Stimulated activated naive B cell treated with anti-CD40 and anti-IgM and Interleukin-4, amounts not matched to agents 10 μg/mL and 1 μg/mL and 100 μg/mL, for 72 hours (primary cell): ENCODE data around the gene POLR2I.

Experiments used
- ATAC-seq, 2 donors: fragments of 150-1000 bp; cut with Tn5 transposase; replicated peaks; 2 replicates each; pipeline ENCODE4 v1.10.0; 2021; ENCODE audit warnings: moderate library complexity in 1 of 2
- DNase-seq: peaks from one replicate; pipeline ENCODE4 v3.0.0; 2021
- H3K27ac Mint-ChIP-seq: one replicate; pipeline ENCODE4 v1.8.0; 2022; ENCODE audit warnings: mild to moderate bottlenecking, mixed read lengths
- H3K27me3 Mint-ChIP-seq, 2 donors: one replicate each; pipeline ENCODE4 v1.8.0; 2022; ENCODE audit warnings: mixed read lengths in 2 of 2
- H3K36me3 Mint-ChIP-seq, 2 donors: one replicate each; pipeline ENCODE4 v1.8.0; 2022; ENCODE audit warnings: mixed read lengths in 2 of 2, mild to moderate bottlenecking in 1 of 2
- H3K4me1 Mint-ChIP-seq, 2 donors: one replicate each; pipeline ENCODE4 v1.8.0; 2022; ENCODE audit warnings: mixed read lengths in 2 of 2, mild to moderate bottlenecking in 1 of 2
- H3K4me3 Mint-ChIP-seq, 2 donors: one replicate each; pipeline ENCODE4 v1.8.0; 2022; ENCODE audit warnings: mild to moderate bottlenecking in 2 of 2, mixed read lengths in 2 of 2, moderate library complexity in 1 of 2
- H3K9me3 Mint-ChIP-seq, 2 donors: one replicate each; pipeline ENCODE4 v1.8.0; 2022; ENCODE audit warnings: mixed read lengths in 2 of 2, mild to moderate bottlenecking in 1 of 2

POLR2I gene

GRCh38 chr19:36114721-36115452 lies at the start of gene POLR2I:
TSS of gene POLR2I (minus strand) at chr19:36114875. CDS start at chr19:36114856, 19 bp downstream.
- peak within 1 kb of the TSS; percentile 94 to 98 for H3K4me3 Mint-ChIP-seq
- ATAC-seq (peak; percentile 86 to 88), DNase-seq (peak; percentile 100)
- peaks cover 23 to 54% of the 10 kb centered on the region in 2 donors for H3K36me3 Mint-ChIP-seq
- peak within 1 kb of the TSS; percentile 99 for H3K27ac Mint-ChIP-seq
- H3K4me1 Mint-ChIP-seq: peaks cover 35 to 51% of the 10 kb centered on the region in 2 donors
- H3K27me3 Mint-ChIP-seq: no peaks in the 10 kb centered on the region
- no peaks in the 10 kb centered on the region for H3K9me3 Mint-ChIP-seq

GRCh38 chr19:36163813-36164212 lies 49.1 kb upstream of the POLR2I start:
- ATAC-seq (no peak), DNase-seq (no peak)
- Mint-ChIP-seq H3K9me3 (no peaks in the 10 kb centered on the region), H3K4me3 (no peak overlapping the region), H3K27ac (no peak overlapping the region), H3K4me1 (no peaks in the 10 kb centered on the region), H3K36me3 (peaks cover 9 to 15% of the 10 kb centered on the region in 2 donors), H3K27me3 (no peaks in the 10 kb centered on the region)

- Mint-ChIP-seq H3K36me3 (peaks cover 11 to 20% of the 10 kb centered on the region in 2 donors), H3K9me3 (no peaks in the 10 kb centered on the region), H3K4me3 (no peak overlapping the region), H3K4me1 (no peaks in the 10 kb centered on the region), H3K27ac (no peak overlapping the region), H3K27me3 (no peaks in the 10 kb centered on the region)
- DNase-seq (no peak), ATAC-seq (no peak)
These were observed 46.3 kb upstream of the POLR2I start for GRCh38 chr19:36160821-36161596.

GRCh38 chr19:36153126-36153525 lies 38.5 kb upstream of the POLR2I start:
- H3K9me3 Mint-ChIP-seq: no peaks in the 10 kb centered on the region

GRCh38 chr19:36152352-36153091 lies 37.8 kb upstream of the POLR2I start, which contains the start of gene COX7A1:
TSS of gene COX7A1 (minus strand) at chr19:36152447. CDS start at chr19:36152407, 40 bp downstream.
- H3K27ac Mint-ChIP-seq: no peak within 1 kb of the TSS
- H3K4me1 Mint-ChIP-seq: peaks cover 6 to 17% of the 10 kb centered on the region in 2 donors
- no peaks in the 10 kb centered on the region for H3K27me3 Mint-ChIP-seq
- peak within 1 kb of the TSS in 1 of 2 donors; percentile 43 for H3K4me3 Mint-ChIP-seq
- peak in 1 of 2 donors; percentile 33 for ATAC-seq
- H3K36me3 Mint-ChIP-seq: peaks cover 32 to 39% of the 10 kb centered on the region in 2 donors
- no peak for DNase-seq
- H3K9me3 Mint-ChIP-seq: no peaks in the 10 kb centered on the region

More at GRCh38 chr19:36153126-36153525, 38.5 kb upstream of the POLR2I start:
- DNase-seq: no peak
- H3K4me3 Mint-ChIP-seq: no peak overlapping the region
- H3K36me3 Mint-ChIP-seq: peaks cover 29 to 39% of the 10 kb centered on the region in 2 donors
- no peak overlapping the region for H3K27ac Mint-ChIP-seq
- no peak for ATAC-seq
- no peaks in the 10 kb centered on the region for H3K27me3 Mint-ChIP-seq
- peaks cover 6 to 17% of the 10 kb centered on the region in 2 donors for H3K4me1 Mint-ChIP-seq

- DNase-seq: no peak
- Mint-ChIP-seq H3K36me3 (peaks cover 36 to 44% of the 10 kb centered on the region in 2 donors), H3K27me3 (no peaks in the 10 kb centered on the region), H3K9me3 (no peaks in the 10 kb centered on the region), H3K4me1 (peaks cover 6 to 17% of the 10 kb centered on the region in 2 donors), H3K4me3 (peak overlapping the region in 1 of 2 donors; percentile 43), H3K27ac (no peak overlapping the region)
- no peak for ATAC-seq
These were observed 37.3 kb upstream of the POLR2I start for GRCh38 chr19:36152019-36152351.

- Mint-ChIP-seq H3K36me3 (peaks cover 42 to 50% of the 10 kb centered on the region in 2 donors), H3K4me1 (peaks cover 8 to 21% of the 10 kb centered on the region in 2 donors), H3K27me3 (no peaks in the 10 kb centered on the region), H3K4me3 (peak overlapping the region in 1 of 2 donors; percentile 43), H3K27ac (no peak overlapping the region), H3K9me3 (no peaks in the 10 kb centered on the region)
- ATAC-seq (no peak), DNase-seq (no peak)
These were observed 36.7 kb upstream of the POLR2I start for GRCh38 chr19:36151144-36152018.

- ATAC-seq: no peak
- Mint-ChIP-seq H3K36me3 (peaks cover 50 to 58% of the 10 kb centered on the region in 2 donors), H3K4me1 (peaks cover 10 to 23% of the 10 kb centered on the region in 2 donors), H3K4me3 (no peak overlapping the region), H3K9me3 (no peaks in the 10 kb centered on the region), H3K27me3 (no peaks in the 10 kb centered on the region), H3K27ac (no peak overlapping the region)
- no peak for DNase-seq
These were observed 35.9 kb upstream of the POLR2I start for GRCh38 chr19:36150586-36150985.

- Mint-ChIP-seq H3K27me3 (no peaks in the 10 kb centered on the region), H3K27ac (no peak overlapping the region), H3K4me3 (no peak overlapping the region), H3K4me1 (peaks cover 10 to 23% of the 10 kb centered on the region in 2 donors), H3K36me3 (peaks cover 52 to 61% of the 10 kb centered on the region in 2 donors), H3K9me3 (no peaks in the 10 kb centered on the region)
- DNase-seq (no peak), ATAC-seq (no peak)
These were observed 35.2 kb upstream of the POLR2I start for GRCh38 chr19:36149673-36150406.

GRCh38 chr19:36144624-36145023 lies 29.9 kb upstream of the POLR2I start:
- Mint-ChIP-seq H3K27me3 (no peaks in the 10 kb centered on the region), H3K36me3 (peaks cover 58 to 75% of the 10 kb centered on the region in 2 donors), H3K9me3 (peaks cover 5% of the 10 kb centered on the region in 2 donors), H3K4me1 (peaks cover 20 to 26% of the 10 kb centered on the region in 2 donors), H3K27ac (no peak overlapping the region), H3K4me3 (no peak overlapping the region)
- ATAC-seq (no peak), DNase-seq (no peak)

GRCh38 chr19:36142496-36142895 lies 27.8 kb upstream of the POLR2I start:
- DNase-seq (no peak), ATAC-seq (no peak)
- peak overlapping the region; percentile 42 for H3K27ac Mint-ChIP-seq
- H3K4me3 Mint-ChIP-seq: peak overlapping the region; percentile 15 to 43
- H3K36me3 Mint-ChIP-seq: peaks cover 42 to 57% of the 10 kb centered on the region in 2 donors
- H3K27me3 Mint-ChIP-seq: no peaks in the 10 kb centered on the region
- peaks cover 20 to 26% of the 10 kb centered on the region in 2 donors for H3K4me1 Mint-ChIP-seq
- peaks cover 5% of the 10 kb centered on the region in 2 donors for H3K9me3 Mint-ChIP-seq

GRCh38 chr19:36142046-36142445 lies 27.4 kb upstream of the POLR2I start:
- peaks cover 5% of the 10 kb centered on the region in 2 donors for H3K9me3 Mint-ChIP-seq
- H3K36me3 Mint-ChIP-seq: peaks cover 38 to 53% of the 10 kb centered on the region in 2 donors
- H3K4me3 Mint-ChIP-seq: peak overlapping the region; percentile 84 to 97
- peaks cover 20 to 26% of the 10 kb centered on the region in 2 donors for H3K4me1 Mint-ChIP-seq
- ATAC-seq (no peak), DNase-seq (no peak)
- no peaks in the 10 kb centered on the region for H3K27me3 Mint-ChIP-seq
- peak overlapping the region; percentile 42 for H3K27ac Mint-ChIP-seq
